CD14-positive monocyte (primary cell): Measurements from ENCODE around the gene CCDC88C. TPM values are rescaled to one million over a fixed set of nuclear protein-coding genes. Genes with fewer than 3 reads are reported as not detected.

Source experiments
- DNase-seq, 3 donors: peaks; one replicate each; pipeline ENCODE4 v3.0.0-alpha.2; 2011 to 2022
- H2AFZ ChIP-seq: 2 replicates; pipeline ENCODE4 v1.6.0; 2012; ENCODE audit warnings: mild to moderate bottlenecking, low read depth, low read length, inconsistent platforms; ENCODE audit not compliant: insufficient read depth, poor library complexity, severe bottlenecking
- H3K27ac ChIP-seq, 2 donors: 1 replicate in 1 of 2; 2 replicates in 1 of 2; pipeline ENCODE4 v1.5.1; 2012 to 2013; ENCODE audit warnings: low read length in 2 of 2, control low read depth in 1 of 2, inconsistent platforms in 1 of 2, low read depth in 1 of 2, mild to moderate bottlenecking in 1 of 2
- H3K27me3 ChIP-seq, 2 donors: one replicate each; pipeline versions ENCODE4 v1.6.0 to v1.6.1; 2011 to 2013; ENCODE audit warnings: low read length in 2 of 2; ENCODE audit not compliant: control insufficient read depth in 2 of 2, insufficient read depth in 2 of 2
- H3K36me3 ChIP-seq, 2 donors: replicated peaks in 1 of 2; 1 replicate in 1 of 2; 2 replicates in 1 of 2; pipeline versions ENCODE4 v1.5.1 to v1.6.1; 2012 to 2013; ENCODE audit warnings: low read length in 2 of 2, control low read depth in 1 of 2, inconsistent platforms in 1 of 2, mild to moderate bottlenecking in 1 of 2; ENCODE audit not compliant: insufficient read depth in 2 of 2, control insufficient read depth in 1 of 2
- H3K4me1 ChIP-seq, 2 donors: 1 replicate in 1 of 2; 2 replicates in 1 of 2; pipeline versions ENCODE4 v1.5.1 to v1.6.1; 2012 to 2013; ENCODE audit warnings: low read length in 2 of 2, control low read depth in 1 of 2, inconsistent platforms in 1 of 2, mild to moderate bottlenecking in 1 of 2, moderate library complexity in 1 of 2; ENCODE audit not compliant: insufficient read depth in 2 of 2, control insufficient read depth in 1 of 2
- H3K4me2 ChIP-seq: replicated peaks from 2 replicates; pipeline ENCODE3; 2012; ENCODE audit warnings: low read length, moderate library complexity, mild to moderate bottlenecking; ENCODE audit not compliant: poor library complexity, severe bottlenecking; ENCODE audit errors: extremely low read depth
- H3K4me3 ChIP-seq, 3 experiments: fragments of 200-600 bp in 1 of 3; sonication (generic) in 1 of 3; replicated peaks in 1 of 3; 1 replicate in 2 of 3; 2 replicates in 1 of 3; pipeline ENCODE4 v1.5.1; 2011 to 2013; ENCODE audit warnings: low read length in 3 of 3, mild to moderate bottlenecking in 3 of 3, control low read depth in 2 of 3, low read depth in 2 of 3, inconsistent platforms in 1 of 3, moderate library complexity in 1 of 3
- H3K79me2 ChIP-seq: 2 replicates; pipeline ENCODE4 v1.6.0; 2012; ENCODE audit warnings: mild to moderate bottlenecking, control low read depth, inconsistent platforms, low read length, moderate library complexity; ENCODE audit not compliant: insufficient read depth
- H3K9ac ChIP-seq: 2 replicates; pipeline ENCODE4 v1.6.0; 2017; ENCODE audit warnings: low read length, mild to moderate bottlenecking; ENCODE audit not compliant: insufficient read depth, poor library complexity, severe bottlenecking
- H3K9me3 ChIP-seq, 2 donors: replicated peaks in 1 of 2; 1 replicate in 1 of 2; 2 replicates in 1 of 2; pipeline versions ENCODE4 v1.5.1 to v1.6.1; 2012 to 2013; ENCODE audit warnings: low read length in 2 of 2, control low read depth in 1 of 2; ENCODE audit not compliant: control insufficient read depth in 1 of 2, insufficient read depth in 1 of 2
- H4K20me1 ChIP-seq: 2 replicates; pipeline ENCODE4 v1.6.0; 2012; ENCODE audit warnings: mild to moderate bottlenecking, low read length, control low read depth, moderate library complexity; ENCODE audit not compliant: insufficient read depth
- H3K27ac Mint-ChIP-seq, 7 donors: one replicate each; pipeline ENCODE4 v1.8.0; 2020; ENCODE audit warnings: mild to moderate bottlenecking in 7 of 7, mixed read lengths in 7 of 7, moderate library complexity in 6 of 7, inconsistent platforms in 2 of 7
- H3K27me3 Mint-ChIP-seq, 3 donors: one replicate each; pipeline ENCODE4 v1.8.0; 2021 to 2022; ENCODE audit warnings: low read depth in 3 of 3, mild to moderate bottlenecking in 3 of 3, mixed read lengths in 3 of 3, moderate library complexity in 3 of 3, inconsistent platforms in 1 of 3
- H3K36me3 Mint-ChIP-seq, 2 donors: one replicate each; pipeline ENCODE4 v1.8.0; 2020; ENCODE audit warnings: mixed read lengths in 2 of 2, inconsistent platforms in 1 of 2, mild to moderate bottlenecking in 1 of 2
- H3K4me1 Mint-ChIP-seq: one replicate; pipeline ENCODE4 v1.8.0; 2020; ENCODE audit warnings: mild to moderate bottlenecking, mixed read lengths
- H3K4me3 Mint-ChIP-seq, 2 donors: one replicate each; pipeline ENCODE4 v1.8.0; 2020; ENCODE audit warnings: mild to moderate bottlenecking in 2 of 2, mixed read lengths in 2 of 2, moderate library complexity in 1 of 2
- H3K9me3 Mint-ChIP-seq, 7 donors: one replicate each; pipeline ENCODE4 v1.8.0; 2020 to 2022; ENCODE audit warnings: mixed read lengths in 7 of 7, mild to moderate bottlenecking in 6 of 7, moderate library complexity in 6 of 7, inconsistent platforms in 2 of 7
- CTCF ChIP-seq: fragments of 200-600 bp; IDR thresholded peaks from one replicate; pipeline ENCODE4 v1.8.0; 2022; ENCODE audit warnings: antibody characterized with exemption, mild to moderate bottlenecking
- WGBS: methylation state at CpG from one replicate; pipeline ENCODE4 v1.1.5; 2013; ENCODE audit warnings: missing lambda C conversion rate; ENCODE audit not compliant: insufficient coverage; 5-methylcytosine and 5-hydroxymethylcytosine counted together
- intact Hi-C, 2 donors: fragments of 100-400 bp; cut with micrococcal nuclease; formaldehyde crosslinking; loops; one replicate each; pipeline versions ENCODE4 v1.15.0 to v1.15.1; 2023
- polyA plus RNA-seq, 3 donors: library from polyadenylated mRNA; depleted of rRNA in 1 of 3; unstranded in 2 of 3; stranded (reverse) in 1 of 3; fragments of 300-500 nt in 2 of 3; fragments of >200 nt in 1 of 3; fragmentation: Illumina TruSeq in 2 of 3; gene quantifications; 1 replicate in 2 of 3; 2 replicates in 1 of 3; pipeline ENCODE4 v1.2.3, GENCODE V29; 2012 to 2021

CCDC88C gene
- polyA plus RNA-seq, 3 donors = 11.6 to 69.7 (median 12.3) TPM

- TF ChIP-seq CTCF = no peak
- Histone ChIP-seq H3K9me3 (no peaks in the 10 kb centered on the region), H3K4me1 (peaks cover 57 to 68% of the 10 kb centered on the region in 2 donors), H4K20me1 (peaks cover 82% of the 10 kb centered on the region), H3K27me3 (no peaks in the 10 kb centered on the region), H3K4me3 (no peak overlapping the region), H3K9ac (no peak overlapping the region), H3K4me2 (no peak overlapping the region), H3K36me3 (peaks cover 2 to 21% of the 10 kb centered on the region in 2 donors), H3K79me2 (peaks cover 99% of the 10 kb centered on the region), H3K27ac (no peak overlapping the region), H2AFZ (no peak overlapping the region)
- intact Hi-C loops = no loop called here
- no peak for DNase-seq
- 96% methylated on average over 9 of the region's 9 CpGs for WGBS
- no peaks in the 10 kb centered on the region for H3K9me3 Mint-ChIP-seq
- peaks cover 81% of the 10 kb centered on the region for H3K4me1 Mint-ChIP-seq
- H3K27ac Mint-ChIP-seq = peak overlapping the region in 4 of 7 donors; percentile 5 to 77 (median 29)
- peaks cover 43 to 60% of the 10 kb centered on the region in 2 donors for H3K36me3 Mint-ChIP-seq
- peaks cover 0 to 2% (median 0%) of the 10 kb centered on the region in 3 donors for H3K27me3 Mint-ChIP-seq
- no peak overlapping the region for H3K4me3 Mint-ChIP-seq
These were observed 32.4 kb downstream of the CCDC88C start for GRCh38 chr14:91385224-91385623.

- Mint-ChIP-seq H3K4me3 (no peak overlapping the region), H3K27me3 (peaks cover 0 to 3% (median 0%) of the 10 kb centered on the region in 3 donors), H3K27ac (peak overlapping the region in 5 of 7 donors; percentile 6 to 85 (median 56)), H3K36me3 (peaks cover 45 to 67% of the 10 kb centered on the region in 2 donors), H3K4me1 (peaks cover 86% of the 10 kb centered on the region), H3K9me3 (no peaks in the 10 kb centered on the region)
- Histone ChIP-seq H3K4me2 (no peak overlapping the region), H3K36me3 (peaks cover 2 to 21% of the 10 kb centered on the region in 2 donors), H3K9ac (no peak overlapping the region), H3K9me3 (no peaks in the 10 kb centered on the region), H3K4me1 (peaks cover 60 to 68% of the 10 kb centered on the region in 2 donors), H3K4me3 (no peak overlapping the region), H3K27me3 (no peaks in the 10 kb centered on the region), H2AFZ (no peak overlapping the region), H4K20me1 (peaks cover 76% of the 10 kb centered on the region), H3K27ac (peak overlapping the region in 1 of 2 donors; percentile 54), H3K79me2 (peaks cover 99% of the 10 kb centered on the region)
- DNase-seq = no peak
- WGBS = 94% methylated on average over 4 of the region's 7 CpGs
- no peak for TF ChIP-seq CTCF
- intact Hi-C loops = no loop called here
These were observed 34.2 kb downstream of the CCDC88C start for GRCh38 chr14:91383439-91383838.
